Measurements from ENCODE around the gene ADPGK. TPM values are rescaled to one million over a fixed set of nuclear protein-coding genes. Genes with fewer than 3 reads are reported as not detected.

Gene ADPGK
- total RNA-seq, 4 donors from 2014 or later: 53.0 to 74.6 (median 61.7) TPM

- no peak for DNase-seq
- no peaks in the 10 kb centered on the region for H3K9me3 ChIP-seq
- no peaks in the 10 kb centered on the region for H3K4me1 ChIP-seq
- TF ChIP-seq CTCF (IDR thresholded peaks at IDR 0.05) (no peak), POLR2A (IDR thresholded peaks at IDR 0.05) (no peak)
- intact Hi-C loops (cut with DNase I): no loop called here
- WGBS, 2 donors: 81 to 92% methylated on average over 3 of the region's 3 CpGs
- no peak overlapping the region for H3K27ac ChIP-seq
- no peak overlapping the region for H3K4me3 ChIP-seq (replicated peaks in 1 of 3)
- peaks cover 26 to 43% of the 10 kb centered on the region in 2 donors for H3K36me3 ChIP-seq
- no peaks in the 10 kb centered on the region for H3K27me3 ChIP-seq
Observed at GRCh38 chr15:72758182-72758581, 25.4 kb downstream of the ADPGK start.

- intact Hi-C loops (cut with DNase I): no loop called here
- no peaks in the 10 kb centered on the region for H3K27me3 ChIP-seq
- no peak overlapping the region for H3K27ac ChIP-seq
- H3K4me1 ChIP-seq: no peaks in the 10 kb centered on the region
- WGBS, 2 donors: 90 to 96% methylated on average over 6 of the region's 6 CpGs
- H3K36me3 ChIP-seq: peaks cover 35 to 45% of the 10 kb centered on the region in 2 donors
- no peak for TF ChIP-seq CTCF (IDR thresholded peaks at IDR 0.05)
- no peak for TF ChIP-seq POLR2A (IDR thresholded peaks at IDR 0.05)
- no peak overlapping the region for H3K4me3 ChIP-seq (replicated peaks in 1 of 3)
- DNase-seq: no peak
- no peaks in the 10 kb centered on the region for H3K9me3 ChIP-seq
Observed at GRCh38 chr15:72754096-72754495, 29.5 kb downstream of the ADPGK start.

GRCh38 chr15:72751751-72752455 lies 31.7 kb downstream of the ADPGK start:
- H3K36me3 ChIP-seq: peaks cover 35 to 39% of the 10 kb centered on the region in 2 donors
- H3K27me3 ChIP-seq: no peaks in the 10 kb centered on the region
- TF ChIP-seq POLR2A (IDR thresholded peaks at IDR 0.05) (no peak), CTCF (IDR thresholded peaks at IDR 0.05) (no peak)
- 73 to 83% methylated on average over 9 of the region's 9 CpGs for WGBS, 2 donors
- H3K9me3 ChIP-seq: no peaks in the 10 kb centered on the region
- H3K4me3 ChIP-seq (replicated peaks in 1 of 3): no peak overlapping the region
- DNase-seq: peak in 1 of 2 donors; percentile 10
- no peaks in the 10 kb centered on the region for H3K4me1 ChIP-seq
- H3K27ac ChIP-seq: no peak overlapping the region
- intact Hi-C loops (cut with DNase I): no loop called here

- WGBS, 2 donors: 95 to 97% methylated on average over 2 of the region's 2 CpGs
- Histone ChIP-seq H3K36me3 (peaks cover 17 to 22% of the 10 kb centered on the region in 2 donors), H3K27me3 (no peaks in the 10 kb centered on the region), H3K4me3 (replicated peaks in 1 of 3) (no peak overlapping the region), H3K9me3 (no peaks in the 10 kb centered on the region), H3K27ac (no peak overlapping the region), H3K4me1 (no peaks in the 10 kb centered on the region)
- intact Hi-C loops (cut with DNase I): no loop called here
- no peak for DNase-seq
- TF ChIP-seq CTCF (IDR thresholded peaks at IDR 0.05) (no peak), POLR2A (IDR thresholded peaks at IDR 0.05) (no peak)
Observed at GRCh38 chr15:72749700-72750099, 33.9 kb downstream of the ADPGK start.

- H3K36me3 ChIP-seq: peaks cover 18 to 25% of the 10 kb centered on the region in 2 donors
- whole genome bisulfite sequencing, 2 donors: 78 to 97% methylated on average over 1 of the region's 1 CpG
- TF ChIP-seq POLR2A (IDR thresholded peaks at IDR 0.05) (no peak), CTCF (IDR thresholded peaks at IDR 0.05) (no peak)
Observed at GRCh38 chr15:72740219-72740618, 43.3 kb downstream of the ADPGK start.

More at GRCh38 chr15:72740219-72740618, 43.3 kb downstream of the ADPGK start:
- Histone ChIP-seq H3K27ac (no peak overlapping the region), H3K27me3 (no peaks in the 10 kb centered on the region), H3K4me1 (no peaks in the 10 kb centered on the region), H3K9me3 (no peaks in the 10 kb centered on the region), H3K4me3 (replicated peaks in 1 of 3) (no peak overlapping the region)
- intact Hi-C loops (cut with DNase I): no loop called here
- DNase-seq: no peak

Data from thyroid gland (tissue), 4 donors.